ENCODE results near the gene TUBGCP6.

Gene TUBGCP6

DNA sequence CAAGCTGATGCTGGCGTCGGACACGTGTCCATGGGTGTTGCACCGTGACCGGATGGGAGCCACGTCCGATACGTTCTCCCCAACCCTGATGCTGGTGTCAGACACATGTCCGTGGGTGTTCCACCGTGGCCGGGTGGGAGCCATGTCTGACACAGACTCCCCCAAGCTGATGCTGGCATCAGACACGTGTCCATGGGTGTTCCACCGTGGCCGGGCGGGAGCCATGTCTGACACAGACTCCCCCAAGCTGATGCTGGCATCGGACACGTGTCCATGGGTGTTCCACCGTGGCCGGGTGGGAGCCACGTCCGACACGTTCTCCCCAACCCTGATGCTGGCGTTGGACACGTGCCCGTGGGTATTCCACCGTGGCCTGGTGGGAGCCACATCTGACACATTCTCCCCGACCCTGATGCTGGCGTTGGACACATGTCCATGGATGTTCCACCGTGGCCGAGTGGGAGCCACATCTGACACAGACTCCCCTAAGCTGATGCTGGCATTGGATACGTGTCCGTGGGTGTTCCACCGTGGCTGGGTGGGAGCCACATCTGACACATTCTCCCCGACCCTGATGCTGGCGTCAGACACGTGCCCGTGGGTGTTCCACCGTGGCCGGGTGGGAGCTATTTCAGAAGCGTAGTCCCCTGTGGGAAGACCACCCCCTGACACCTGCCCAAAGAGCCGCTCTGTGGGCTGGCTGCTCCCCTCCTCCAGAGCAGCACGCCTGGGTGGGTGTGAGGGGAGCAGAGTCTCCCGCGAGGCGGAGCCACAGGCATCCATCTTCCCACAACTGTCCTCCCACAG is 24.0 kb downstream of the TUBGCP6 start:
- no peaks in the 10 kb centered on the region for H3K9me3 ChIP-seq (ENCODE audit: insufficient read depth, low read length, severe bottlenecking)
- H3K27ac ChIP-seq (ENCODE audit: low read length) = no peak overlapping the region
- peaks cover 57% of the 10 kb centered on the region for H4K20me1 ChIP-seq (ENCODE audit: insufficient read depth, low read length)
- peaks cover 2% of the 10 kb centered on the region; the same call in 1 of the 2 replicates for H3K79me2 ChIP-seq (ENCODE audit: insufficient read depth, low read length)
- TF ChIP-seq CTCF (IDR thresholded peaks at IDR 0.05; ENCODE audit: borderline replicate concordance, extremely low read depth, low read length, poor library complexity, severe bottlenecking) (no peak), EZH2 (IDR thresholded peaks at IDR 0.05; ENCODE audit: borderline replicate concordance, low read depth, low read length, severe bottlenecking) (no peak)
- ATAC-seq (ENCODE audit: insufficient read depth, low read depth) (no peak), DNase-seq (no peak)
- no peaks in the 10 kb centered on the region for H3K27me3 ChIP-seq (ENCODE audit: insufficient read depth, low read length, poor library complexity)
- no peak overlapping the region for H2AFZ ChIP-seq (ENCODE audit: low read depth, low read length)
- H3K4me2 ChIP-seq (ENCODE audit: insufficient read depth, low read length) = no peak overlapping the region
- no peak overlapping the region for H3K9ac ChIP-seq (ENCODE audit: low read depth, low read length)
- peaks cover 94% of the 10 kb centered on the region for H3K36me3 ChIP-seq (ENCODE audit: insufficient read depth, low read length)
- no peaks in the 10 kb centered on the region for H3K4me1 ChIP-seq (ENCODE audit: insufficient read depth, low read length)
- H3K4me3 ChIP-seq (ENCODE audit: low read depth in 1 of 2, low read length in 2 of 2) = no peak overlapping the region

GRCh38 chr22:50219800-50220602 is 24.8 kb downstream of the TUBGCP6 start:
- H3K9me3 ChIP-seq (ENCODE audit: insufficient read depth, low read length, severe bottlenecking) = no peaks in the 10 kb centered on the region
- DNase-seq (no peak), ATAC-seq (ENCODE audit: insufficient read depth, low read depth) (no peak)
- no peak overlapping the region for H3K27ac ChIP-seq (ENCODE audit: low read length)
- H4K20me1 ChIP-seq (ENCODE audit: insufficient read depth, low read length) = peaks cover 61% of the 10 kb centered on the region
- no peak overlapping the region for H2AFZ ChIP-seq (ENCODE audit: low read depth, low read length)
- peaks cover 93% of the 10 kb centered on the region for H3K36me3 ChIP-seq (ENCODE audit: insufficient read depth, low read length)
- H3K4me2 ChIP-seq (ENCODE audit: insufficient read depth, low read length) = no peak overlapping the region
- TF ChIP-seq CTCF (IDR thresholded peaks at IDR 0.05; ENCODE audit: borderline replicate concordance, extremely low read depth, low read length, poor library complexity, severe bottlenecking) (no peak), EZH2 (IDR thresholded peaks at IDR 0.05; ENCODE audit: borderline replicate concordance, low read depth, low read length, severe bottlenecking) (no peak)
- peaks cover 8% of the 10 kb centered on the region; the same call in 1 of the 2 replicates for H3K79me2 ChIP-seq (ENCODE audit: insufficient read depth, low read length)
- H3K27me3 ChIP-seq (ENCODE audit: insufficient read depth, low read length, poor library complexity) = no peaks in the 10 kb centered on the region
- no peak overlapping the region for H3K9ac ChIP-seq (ENCODE audit: low read depth, low read length)
- H3K4me1 ChIP-seq (ENCODE audit: insufficient read depth, low read length) = no peaks in the 10 kb centered on the region
- H3K4me3 ChIP-seq (ENCODE audit: low read depth in 1 of 2, low read length in 2 of 2) = no peak overlapping the region

DNA sequence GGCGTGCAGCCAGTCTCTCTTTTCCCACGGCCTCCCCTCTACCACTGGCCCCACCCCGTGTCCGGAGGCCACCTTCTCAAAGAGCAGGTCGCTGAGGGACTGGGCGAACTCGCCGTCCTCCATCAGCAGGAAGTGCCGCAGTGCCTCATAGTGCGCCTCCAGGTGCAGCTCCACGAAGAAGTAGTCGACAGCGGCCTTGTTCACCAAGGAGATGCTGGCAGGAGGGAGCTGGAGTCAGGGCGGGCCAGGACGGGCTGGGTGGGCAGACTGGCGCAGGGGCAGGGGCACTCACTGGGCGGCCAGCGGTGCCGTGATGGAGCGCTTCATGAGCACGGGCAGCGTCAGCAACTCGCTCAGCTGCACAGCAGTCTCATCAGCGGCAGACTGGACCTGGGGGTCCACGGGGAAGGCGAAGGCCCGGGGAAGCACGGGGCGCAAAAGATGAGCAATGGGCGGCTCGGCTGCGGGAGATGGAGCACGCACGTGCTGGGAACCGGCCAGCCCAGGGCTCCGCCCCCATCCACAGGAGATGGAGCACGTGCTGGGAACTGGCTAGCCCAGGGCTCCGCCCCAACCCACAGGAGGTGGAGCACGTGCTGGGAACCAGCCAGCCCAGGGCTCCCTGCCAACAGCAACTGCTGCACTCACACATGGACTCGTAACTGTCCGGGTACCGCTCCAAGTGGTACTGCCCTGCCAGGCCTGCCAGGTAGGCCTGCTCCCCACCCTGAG is 25.7 kb downstream of the TUBGCP6 start:
- H2AFZ ChIP-seq (ENCODE audit: low read depth, low read length) = no peak overlapping the region
- H4K20me1 ChIP-seq (ENCODE audit: insufficient read depth, low read length) = peaks cover 63% of the 10 kb centered on the region
- DNase-seq (peak; percentile 40), ATAC-seq (ENCODE audit: insufficient read depth, low read depth) (peak; percentile 69)
- TF ChIP-seq EZH2 (IDR thresholded peaks at IDR 0.05; ENCODE audit: borderline replicate concordance, low read depth, low read length, severe bottlenecking) = no peak
- TF ChIP-seq CTCF (IDR thresholded peaks at IDR 0.05; ENCODE audit: borderline replicate concordance, extremely low read depth, low read length, poor library complexity, severe bottlenecking) = no peak
- no peak overlapping the region for H3K4me3 ChIP-seq (ENCODE audit: low read depth in 1 of 2, low read length in 2 of 2)
- no peaks in the 10 kb centered on the region for H3K27me3 ChIP-seq (ENCODE audit: insufficient read depth, low read length, poor library complexity)
- peaks cover 8% of the 10 kb centered on the region; the same call in 1 of the 2 replicates for H3K79me2 ChIP-seq (ENCODE audit: insufficient read depth, low read length)
- no peak overlapping the region for H3K4me2 ChIP-seq (ENCODE audit: insufficient read depth, low read length)
- no peaks in the 10 kb centered on the region for H3K9me3 ChIP-seq (ENCODE audit: insufficient read depth, low read length, severe bottlenecking)
- no peak overlapping the region for H3K27ac ChIP-seq (ENCODE audit: low read length)
- H3K4me1 ChIP-seq (ENCODE audit: insufficient read depth, low read length) = no peaks in the 10 kb centered on the region
- no peak overlapping the region for H3K9ac ChIP-seq (ENCODE audit: low read depth, low read length)
- peaks cover 96% of the 10 kb centered on the region for H3K36me3 ChIP-seq (ENCODE audit: insufficient read depth, low read length)
